NCI-H2196 treated with DMSO at 0.1 percent for 48 hours (cell line): ENCODE results near the gene TUBB2B.
"Not testable (repeated sequence)": the region's sequence is repeated elsewhere in the genome, so short reads cannot be mapped to it uniquely, and the experiment has no call there.

Source experiments
- DNase-seq: peaks from one replicate; lab custom pipeline; 2025; ENCODE audit not compliant: unreplicated experiment; lab: John Stamatoyannopoulos, UW

TUBB2B gene

GRCh38 chr6:3212261-3212660 is 15.2 kb downstream of the TUBB2B start:
- no peak for DNase-seq

GRCh38 chr6:3211681-3212080 is 15.8 kb downstream of the TUBB2B start:
- DNase-seq: no peak

- DNase-seq: no peak
Measured at GRCh38 chr6:3210024-3210610, 17.3 kb downstream of the TUBB2B start.

DNA sequence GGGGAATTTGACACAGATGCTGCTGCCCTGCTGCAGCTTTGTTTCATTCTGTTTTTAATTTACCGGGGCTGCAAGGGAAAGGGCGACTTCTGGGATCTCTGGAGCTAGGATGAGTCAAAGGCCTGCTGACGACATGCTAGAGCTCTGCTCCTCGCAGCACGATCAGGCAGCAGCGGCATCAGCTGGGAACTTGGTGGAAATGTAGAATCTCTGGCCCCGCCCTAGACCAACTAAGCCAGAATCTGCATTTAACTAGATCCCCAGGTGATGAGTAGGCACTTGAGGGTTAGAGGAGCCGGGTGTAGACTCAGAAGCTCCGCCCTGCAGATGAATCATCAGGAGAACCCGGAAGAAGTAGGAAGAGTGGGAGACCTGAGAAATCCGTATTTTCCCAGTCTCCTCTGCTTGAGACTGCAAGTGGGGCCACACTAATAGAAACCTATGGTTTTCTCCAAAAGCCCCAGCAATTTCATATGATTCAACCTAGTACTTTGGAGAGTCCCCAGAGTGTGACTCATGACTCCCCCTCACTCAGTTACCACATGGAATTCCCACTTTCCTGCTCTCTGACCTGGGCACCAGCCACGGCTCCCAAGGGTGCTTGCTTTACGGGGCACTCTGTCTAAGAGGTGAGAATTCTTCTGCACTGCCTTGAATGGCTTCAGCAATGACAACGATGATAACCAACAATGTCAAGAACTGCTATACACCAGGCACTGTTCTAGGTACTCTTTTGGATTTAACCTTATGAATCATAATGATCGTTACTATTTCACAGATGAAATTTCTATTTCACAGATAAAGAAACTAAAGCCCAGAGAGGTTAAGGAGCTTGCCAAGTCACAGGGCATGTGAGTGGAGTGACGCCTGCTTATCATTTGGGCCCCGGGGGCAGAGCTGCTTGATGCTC is 18.1 kb downstream of the TUBB2B start:
- DNase-seq: peak; percentile 21

DNA sequence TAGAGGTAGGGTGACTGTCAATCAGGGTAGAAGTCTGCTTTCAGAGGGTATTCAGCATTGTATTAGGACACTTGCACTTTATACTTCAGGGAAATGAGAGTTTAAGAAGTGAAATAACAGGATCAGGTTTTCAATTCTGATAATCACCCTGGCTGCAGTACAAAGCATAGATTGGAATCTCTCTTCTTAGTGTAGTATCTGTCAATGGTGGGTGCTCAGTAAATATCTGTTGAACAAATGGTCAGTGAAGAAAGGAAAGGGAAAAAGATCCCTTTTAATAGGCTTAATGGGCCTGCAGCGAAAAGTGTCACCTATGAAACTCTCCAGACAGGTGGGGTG is 18.7 kb downstream of the TUBB2B start:
- no peak for DNase-seq

- DNase-seq: no peak
Measured at GRCh38 chr6:3208098-3208774, 19.2 kb downstream of the TUBB2B start.

DNA sequence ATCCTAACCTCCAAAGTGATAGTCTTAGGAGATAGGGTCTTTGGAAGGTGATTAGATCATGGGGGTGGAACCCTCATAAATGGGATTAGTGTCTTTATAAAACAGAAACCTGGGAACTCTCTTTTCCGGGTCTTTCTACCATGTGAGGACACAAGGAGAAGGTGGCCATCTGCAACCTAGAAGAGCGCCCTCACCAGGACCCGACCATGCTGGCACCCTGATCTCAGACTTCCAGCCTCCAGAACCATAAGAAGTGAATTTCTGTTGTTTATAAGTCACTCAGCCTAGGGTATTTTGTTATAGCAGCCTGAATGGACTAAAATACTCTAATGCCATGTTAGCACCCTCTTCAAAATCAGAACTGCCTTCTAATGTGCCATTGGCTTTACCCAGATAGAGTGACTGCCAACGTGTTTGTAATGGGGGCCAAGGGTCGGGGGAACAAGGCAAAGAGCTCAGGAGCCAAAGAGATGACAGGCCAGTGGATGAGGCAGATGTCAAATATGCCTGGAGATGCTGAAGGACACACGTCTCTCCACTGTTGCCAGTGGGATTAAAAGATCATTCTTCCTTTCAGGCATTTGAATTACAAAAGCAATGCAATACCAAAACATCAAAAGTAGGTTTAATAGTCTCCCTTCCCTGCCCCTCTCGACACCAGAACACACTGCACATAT is 21.0 kb downstream of the TUBB2B start:
- DNase-seq: no peak

DNA sequence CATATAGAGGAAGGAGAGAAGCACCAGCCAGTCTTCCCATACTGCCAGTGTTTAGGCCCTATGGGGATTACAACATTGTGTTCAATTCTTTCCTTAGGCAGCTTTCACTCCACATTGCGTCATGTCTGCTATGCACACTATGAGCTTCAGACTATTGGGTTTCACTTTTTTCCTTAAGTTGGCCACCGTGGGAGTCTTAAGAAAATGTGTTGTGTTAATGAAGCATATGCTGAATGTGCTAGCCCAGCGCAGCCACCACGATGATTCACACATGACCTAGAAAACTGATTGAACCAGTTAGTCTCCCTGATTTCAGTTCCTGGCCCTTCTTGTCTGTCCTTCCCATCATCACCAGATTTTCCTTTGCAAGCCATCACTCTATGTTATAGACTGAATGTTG is 21.5 kb downstream of the TUBB2B start:
- no peak for DNase-seq

GRCh38 chr6:3204921-3205320 is 22.5 kb downstream of the TUBB2B start:
- DNase-seq: no peak

- DNase-seq: no peak
Measured at GRCh38 chr6:3202999-3203696, 24.3 kb downstream of the TUBB2B start.

DNA sequence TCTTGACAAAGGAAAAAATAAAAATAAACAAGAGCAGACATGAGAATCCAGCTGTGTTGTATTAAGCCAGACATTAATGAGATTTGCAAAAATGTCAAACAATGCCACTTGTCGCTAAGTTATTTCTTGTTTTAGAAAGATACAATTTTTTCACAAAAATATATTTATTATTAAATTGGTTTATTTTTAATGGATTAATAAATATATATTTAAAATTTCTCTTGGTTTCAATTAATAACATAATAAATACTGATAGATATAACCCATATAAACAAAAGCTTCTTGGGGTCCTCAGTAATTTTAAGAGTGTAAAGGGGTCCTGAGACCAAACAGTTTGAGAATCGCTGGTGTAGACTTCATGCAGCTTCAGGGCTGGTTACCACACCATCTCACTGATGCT is 26.1 kb downstream of the TUBB2B start:
- DNase-seq: no peak

GRCh38 chr6:3200682-3201081 is 26.8 kb downstream of the TUBB2B start:
- DNase-seq: no peak

DNA sequence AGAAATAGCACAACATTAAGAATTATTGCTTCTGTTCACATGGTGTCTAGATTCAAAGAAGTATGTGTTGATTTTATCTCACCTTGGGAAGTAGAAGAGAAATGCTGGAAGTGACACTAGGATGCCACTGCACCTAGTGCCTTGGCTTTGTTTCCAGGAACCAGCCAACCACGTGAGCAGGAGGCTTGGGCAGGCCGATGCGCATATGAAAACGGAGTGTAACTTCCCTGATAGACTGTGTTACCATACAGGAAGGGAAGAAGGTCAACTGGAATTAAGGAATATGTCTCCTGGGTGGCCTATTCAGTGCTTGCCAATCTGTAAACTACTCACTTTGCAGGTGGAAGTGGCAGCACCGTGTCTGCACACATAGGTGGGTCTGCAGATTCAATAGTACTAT is 28.1 kb downstream of the TUBB2B start:
- no peak for DNase-seq

DNA sequence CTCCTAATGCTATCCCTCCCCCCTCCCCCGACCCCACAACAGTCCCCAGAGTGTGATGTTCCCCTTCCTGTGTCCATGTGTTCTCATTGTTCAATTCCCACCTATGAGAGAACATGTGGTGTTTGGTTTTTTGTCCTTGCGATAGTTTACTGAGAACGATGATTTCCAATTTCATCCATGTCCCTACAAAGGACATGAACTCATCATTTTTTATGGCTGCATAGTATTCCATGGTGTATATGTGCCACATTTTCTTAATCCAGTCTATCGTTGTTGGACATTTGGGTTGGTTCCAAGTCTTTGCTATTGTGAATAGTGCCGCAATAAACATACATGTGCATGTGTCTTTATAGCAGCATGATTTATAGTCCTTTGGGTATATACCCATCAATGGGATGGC is 29.7 kb downstream of the TUBB2B start:
- not testable (repeated sequence) for DNase-seq

- DNase-seq: no peak
Measured at GRCh38 chr6:3196770-3197169, 30.7 kb downstream of the TUBB2B start.

DNA sequence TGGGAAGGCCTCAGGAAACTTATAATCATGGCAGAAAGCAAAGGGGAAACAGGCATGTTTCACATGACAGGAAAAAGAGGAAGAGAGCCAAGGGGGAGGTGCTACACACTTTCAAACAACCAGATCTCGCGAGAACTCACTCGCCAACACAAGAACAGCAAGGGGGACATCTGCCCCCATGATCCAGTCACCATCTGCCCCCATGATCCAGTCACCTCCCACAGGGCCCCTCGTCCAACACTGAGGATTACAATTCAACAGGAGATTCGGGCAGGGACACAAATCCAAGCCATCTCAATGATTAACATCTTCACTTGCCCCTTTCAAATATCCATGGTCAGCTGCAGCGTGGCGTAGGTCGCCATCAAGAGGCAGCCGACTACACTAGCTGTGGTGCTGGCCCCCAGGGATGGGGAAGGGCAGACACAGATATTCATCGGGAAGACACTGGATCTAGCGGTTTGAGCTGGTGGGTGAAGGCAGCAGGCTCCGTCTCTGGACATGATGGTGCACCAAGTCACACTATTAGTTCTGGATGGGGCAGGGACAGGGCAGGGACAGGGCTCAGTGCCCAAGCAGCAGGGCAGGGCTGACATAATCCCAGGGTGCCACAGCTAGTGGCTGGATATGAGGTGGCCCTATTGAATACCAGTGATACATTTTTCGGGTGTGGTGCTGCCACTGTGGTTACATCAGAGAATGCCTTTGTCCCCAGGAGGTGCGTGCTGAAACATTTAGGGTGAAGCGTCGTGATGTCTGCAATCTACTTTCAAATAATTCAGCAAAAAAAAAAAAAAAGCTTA is 31.6 kb downstream of the TUBB2B start:
- DNase-seq: no peak

DNA sequence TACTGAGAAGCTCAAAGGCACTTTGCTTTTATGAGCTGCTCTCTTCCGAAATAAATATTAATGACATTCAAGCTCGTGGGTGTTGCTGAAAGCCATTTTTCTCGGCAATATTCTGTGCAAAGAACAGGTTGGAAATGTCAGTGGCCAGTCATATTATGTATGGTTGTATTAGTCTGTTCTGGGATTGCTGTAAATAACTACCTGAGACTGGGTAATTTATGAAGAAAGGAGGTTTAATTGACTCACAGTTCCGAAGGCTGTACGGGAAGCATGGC is 32.1 kb downstream of the TUBB2B start:
- no peak for DNase-seq

- no peak for DNase-seq
Measured at GRCh38 chr6:3194535-3195419, 32.7 kb downstream of the TUBB2B start.

DNA sequence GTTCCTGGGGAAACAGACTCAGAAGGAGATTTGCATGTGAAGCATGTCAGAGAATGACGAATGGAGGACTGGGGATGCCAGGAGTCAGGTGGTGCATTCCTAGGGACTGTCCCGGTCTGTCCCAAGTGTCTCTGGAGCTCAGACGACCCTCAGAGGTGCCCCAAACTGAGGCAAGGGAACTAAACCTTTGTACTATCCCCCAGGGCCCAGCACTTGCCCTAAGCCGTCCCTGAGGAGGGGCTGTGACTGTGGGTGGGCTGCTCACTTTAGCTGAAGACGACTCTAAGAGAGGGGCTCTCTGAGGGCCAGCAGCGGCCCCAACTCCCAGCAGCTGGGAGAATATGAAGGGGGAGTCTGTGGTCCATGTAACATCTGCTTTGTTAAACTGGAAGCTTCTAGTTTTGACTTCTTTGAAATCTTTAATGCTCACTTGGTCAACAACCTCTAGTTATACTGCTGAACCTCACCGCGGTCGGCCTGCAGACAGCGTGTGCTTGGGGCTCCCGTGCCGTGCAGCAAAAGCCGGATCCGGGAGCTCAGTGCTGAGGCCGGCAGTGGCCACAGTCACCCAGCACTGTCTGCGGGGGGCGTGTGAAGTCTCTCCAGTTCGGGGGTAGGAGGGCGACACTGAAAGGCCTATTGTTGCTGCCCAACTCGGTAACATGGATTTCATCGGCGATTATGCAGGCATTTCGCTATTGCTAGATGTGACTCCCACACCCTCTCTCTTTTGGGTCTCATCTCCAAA is 34.2 kb downstream of the TUBB2B start:
- no peak for DNase-seq
